GM18499 (cell line): ENCODE measurements around the gene FAM114A1.

ENCODE experiments used
- ATAC-seq: cut with Tn5 transposase; IDR thresholded peaks from one replicate; pipeline ENCODE4 v1.9.1; 2021; ENCODE audit warnings: moderate number of reproducible peaks; ENCODE audit not compliant: insufficient read depth, unreplicated experiment

FAM114A1 gene

DNA sequence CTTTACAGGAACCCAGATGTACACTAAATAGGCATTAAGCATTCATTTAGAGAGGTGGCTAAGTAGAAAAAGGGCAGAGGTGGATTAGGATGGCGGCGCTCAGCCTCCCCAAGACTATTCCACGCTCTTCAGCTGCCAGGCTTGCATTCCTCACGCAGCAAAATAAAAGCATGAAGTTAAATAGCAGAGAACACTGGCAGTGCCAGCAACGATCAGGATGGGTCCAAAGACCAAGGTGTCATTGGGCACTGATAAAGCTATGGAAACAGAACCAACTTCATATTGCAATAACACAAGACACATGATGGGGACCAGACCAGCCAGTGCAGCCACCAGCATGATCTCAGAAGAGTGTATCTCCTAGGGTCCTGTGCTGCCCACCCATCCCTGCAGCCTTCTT is 122.6 kb downstream of the FAM114A1 start:
- ATAC-seq, result no peak

DNA sequence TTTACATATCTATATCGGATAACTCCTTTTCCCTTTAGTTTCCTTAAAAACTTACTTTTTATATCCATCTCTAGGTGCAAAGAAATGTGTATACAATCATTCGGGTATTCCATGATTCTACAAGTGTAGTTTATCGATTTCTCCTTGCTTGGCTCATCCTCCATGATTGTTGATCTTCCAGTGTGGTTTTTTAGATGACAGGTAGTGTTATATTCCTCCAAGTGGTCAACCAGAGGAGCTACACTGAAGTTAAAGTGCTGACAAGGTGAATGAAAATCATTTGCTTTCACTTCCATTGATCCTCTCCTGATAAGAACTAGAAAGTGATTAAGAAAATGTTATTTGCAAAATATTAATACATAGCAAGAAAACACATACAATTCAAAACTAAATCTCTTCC is 126.1 kb downstream of the FAM114A1 start:
- ATAC-seq, result no peak

DNA sequence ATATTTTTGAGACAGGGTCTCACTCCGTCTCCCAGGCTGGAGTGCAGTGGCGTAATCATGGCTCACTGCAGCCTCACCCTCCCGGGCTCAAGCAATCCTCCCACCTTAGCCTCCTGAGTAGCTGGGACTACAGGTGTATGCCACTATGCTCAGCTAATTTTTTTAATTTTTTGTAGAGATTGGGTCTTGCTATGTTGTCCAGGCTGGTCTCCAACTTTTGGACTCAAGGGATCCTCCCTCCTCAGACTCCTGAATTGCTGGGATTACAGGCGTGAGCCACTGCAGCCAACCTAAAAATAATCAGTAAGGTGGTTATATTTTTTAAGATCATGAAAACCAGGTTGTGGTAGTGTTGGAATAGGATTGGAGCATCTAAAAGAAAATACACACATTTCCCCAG is 126.5 kb downstream of the FAM114A1 start:
- no peak for ATAC-seq
